H1 (cell line): Measurements from ENCODE around the gene SLC25A40.
"Not testable (repeated sequence)": the region's sequence is repeated elsewhere in the genome, so short reads cannot be mapped to it uniquely, and the experiment has no call there.

ENCODE experiments used
- ASH2L ChIP-seq: fragments of 200-600, 300-600 bp; sonication (generic); IDR thresholded peaks from one replicate; pipeline ENCODE4 v1.7.1; 2017; ENCODE audit warnings: low read length
- BRCA1 ChIP-seq: IDR thresholded peaks from 2 replicates; pipeline ENCODE4 v1.6.1; 2012; ENCODE audit warnings: low read depth, low read length, improper control_type of control experiment
- CHD2 ChIP-seq: IDR thresholded peaks from 2 replicates; pipeline ENCODE4 v1.6.1; 2012; ENCODE audit warnings: low read length, improper control_type of control experiment
- CTCF ChIP-seq, 3 experiments: IDR thresholded peaks; 1 replicate in 2 of 3; 2 replicates in 1 of 3; pipeline versions ENCODE4 v1.5.1 to v1.6.1; 2011; ENCODE audit warnings: low read length in 3 of 3, mild to moderate bottlenecking in 3 of 3, inconsistent platforms in 2 of 3, low read depth in 1 of 3, moderate library complexity in 1 of 3; ENCODE audit not compliant: insufficient read depth in 1 of 3; ENCODE audit errors: control extremely low read depth in 1 of 3
- GABPA ChIP-seq: IDR thresholded peaks from 2 replicates; pipeline ENCODE4 v1.6.1; 2011; ENCODE audit warnings: mild to moderate bottlenecking, low read length, moderate library complexity, borderline replicate concordance; ENCODE audit not compliant: insufficient read depth
- NRF1 ChIP-seq: IDR thresholded peaks from 2 replicates; pipeline ENCODE4 v1.6.1; 2011; ENCODE audit warnings: mild to moderate bottlenecking, low read depth, low read length, improper control_type of control experiment
- PHF8 ChIP-seq: fragments of 200-600 bp; sonication (generic); conservative IDR thresholded peaks from 2 replicates; pipeline ENCODE4 v1.7.1; 2012; ENCODE audit warnings: low read depth, mild to moderate bottlenecking, inconsistent platforms, low read length, moderate library complexity
- POLR2AphosphoS5 ChIP-seq: IDR thresholded peaks from 2 replicates; pipeline ENCODE4 v1.6.1; 2011; ENCODE audit warnings: low read depth, low read length
- RAD21 ChIP-seq, 2 experiments: IDR thresholded peaks in 1 of 2; conservative IDR thresholded peaks in 1 of 2; 2 replicates each; pipeline ENCODE4 v1.6.1; 2011; ENCODE audit warnings: low read depth in 2 of 2, low read length in 2 of 2, improper control_type of control experiment in 1 of 2, inconsistent platforms in 1 of 2, mild to moderate bottlenecking in 1 of 2, moderate library complexity in 1 of 2
- RNF2 ChIP-seq: fragments of 200-900, 300-1000 bp; sonication (generic); IDR thresholded peaks from 2 replicates; pipeline ENCODE4 v1.7.1; 2016; ENCODE audit warnings: borderline replicate concordance, low read depth, mild to moderate bottlenecking, antibody characterized with exemption, low read length; ENCODE audit not compliant: poor library complexity, severe bottlenecking; ENCODE audit errors: missing control alignments
- USF2 ChIP-seq: IDR thresholded peaks from 2 replicates; pipeline ENCODE4 v1.6.1; 2011; ENCODE audit warnings: low read length, improper control_type of control experiment

- TF ChIP-seq CTCF (IDR thresholded peaks at IDR 0.05; ENCODE audit: control extremely low read depth in 1 of 3, insufficient read depth in 1 of 3, low read depth in 1 of 3, low read length in 3 of 3); CHD2; ASH2L; GABPA; POLR2AphosphoS5; NRF1; BRCA1; RNF2; RAD21 (IDR thresholded peaks at IDR 0.05 in 1 of 2, conservative IDR thresholded peaks at IDR 0.05 in 1 of 2; ENCODE audit: low read depth in 2 of 2, low read length in 2 of 2); PHF8; USF2: not testable (repeated sequence)
Measured at GRCh38 chr7:87822056-87822455, 54.1 kb downstream of the SLC25A40 start.
